ENCODE measurements around the gene CLOCK.

GRCh38 chr4:55499495-55499894, 47.2 kb downstream of the CLOCK start:
- TF ChIP-seq CTCF (IDR thresholded peaks at IDR 0.05), result no peak
- TF ChIP-seq POLR2A (IDR thresholded peaks at IDR 0.05), result no peak
